GM18499 (cell line): ENCODE measurements around the gene OR2H2.

Experiments
- ATAC-seq: cut with Tn5 transposase; IDR thresholded peaks from one replicate; pipeline ENCODE4 v1.9.1; 2021; ENCODE audit warnings: moderate number of reproducible peaks; ENCODE audit not compliant: insufficient read depth, unreplicated experiment

OR2H2 gene

GRCh38 chr6:29584821-29585220 is at the start of gene OR2H2:
Gene OR2H2 (plus strand): TSS chr6:29585121. CDS start chr6:29587945, 2,824 bp downstream.
- ATAC-seq, result no peak

DNA sequence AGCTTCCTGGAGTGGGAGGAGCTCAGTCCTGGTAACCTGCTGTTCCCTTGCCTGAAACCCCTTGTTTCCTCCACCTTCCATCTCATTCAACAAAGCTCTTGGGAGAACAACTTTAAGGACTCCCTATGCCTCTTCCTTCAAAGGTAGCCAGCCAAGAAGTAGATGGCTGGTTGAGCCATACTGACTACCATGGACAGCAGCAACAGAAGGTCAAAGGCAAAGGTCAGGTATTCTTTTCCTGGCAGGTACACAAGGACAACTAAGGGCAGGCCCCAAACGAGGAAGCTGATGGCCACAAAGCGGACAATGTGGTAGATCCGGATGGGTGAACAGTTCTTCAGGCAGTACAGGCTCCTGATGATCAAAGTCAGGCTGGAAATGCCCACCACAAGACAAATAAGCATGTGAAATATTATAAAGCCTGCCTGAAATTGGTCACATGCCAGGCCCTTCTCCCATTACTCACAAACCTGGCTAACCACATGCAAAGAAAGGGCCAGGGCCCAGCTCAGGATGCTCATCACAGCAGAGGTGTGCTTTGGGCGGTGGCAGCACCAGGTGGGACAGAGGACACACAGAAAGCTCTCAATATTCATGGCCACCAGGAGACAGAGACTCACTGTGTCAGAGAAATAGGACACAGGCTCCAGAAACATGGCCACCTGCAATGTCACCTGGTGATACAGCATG is 47.1 kb upstream of the OR2H2 start:
- no peak for ATAC-seq

DNA sequence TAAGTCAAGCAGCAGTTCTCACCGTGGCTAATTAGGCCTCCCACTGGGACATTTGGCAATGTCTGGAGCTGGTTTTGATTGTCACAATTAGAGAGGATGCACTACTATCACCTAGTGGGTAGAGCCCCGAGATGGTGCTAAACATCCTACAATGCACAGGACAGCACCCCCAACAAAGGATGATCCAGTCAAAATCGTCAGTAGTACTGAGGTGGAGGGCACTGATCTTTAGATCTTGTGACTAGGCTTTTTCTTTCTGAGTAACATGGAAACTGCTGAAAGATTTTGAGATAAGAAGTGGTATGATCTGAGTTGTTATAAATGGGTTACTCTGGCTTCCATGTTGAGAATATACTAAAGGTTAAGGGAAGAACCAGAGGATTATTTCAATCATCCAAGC is 37.3 kb upstream of the OR2H2 start:
- no peak for ATAC-seq

- peak; percentile 88 for ATAC-seq
These were observed 32.3 kb upstream of the OR2H2 start for GRCh38 chr6:29552512-29553051.

GRCh38 chr6:29553268-29554057 is 31.5 kb upstream of the OR2H2 start:
- ATAC-seq, result no peak

DNA sequence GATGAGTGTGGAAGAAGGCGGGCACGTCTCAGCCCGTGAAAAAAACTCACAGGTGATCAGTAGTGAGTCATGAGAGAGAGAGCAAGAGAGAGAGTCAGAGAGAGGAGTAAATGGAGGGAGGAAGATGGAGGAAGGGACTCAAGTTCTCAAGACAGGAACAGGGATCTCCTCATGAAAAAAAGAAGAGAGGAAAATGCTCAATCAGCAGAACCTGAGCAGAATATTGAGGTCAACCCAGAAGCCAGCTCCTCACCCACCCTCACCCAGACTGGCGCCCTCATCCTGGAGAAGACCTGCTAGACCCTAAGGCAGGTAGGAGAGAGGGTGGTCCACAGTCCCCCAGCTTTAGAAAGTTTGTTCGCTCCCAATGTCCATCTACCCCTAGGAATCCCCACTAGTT is 30.2 kb upstream of the OR2H2 start:
- no peak for ATAC-seq

- no peak for ATAC-seq
These were observed 27.6 kb upstream of the OR2H2 start for GRCh38 chr6:29557320-29557719.

- ATAC-seq, result no peak
These were observed 26.4 kb upstream of the OR2H2 start for GRCh38 chr6:29558439-29559079.

DNA sequence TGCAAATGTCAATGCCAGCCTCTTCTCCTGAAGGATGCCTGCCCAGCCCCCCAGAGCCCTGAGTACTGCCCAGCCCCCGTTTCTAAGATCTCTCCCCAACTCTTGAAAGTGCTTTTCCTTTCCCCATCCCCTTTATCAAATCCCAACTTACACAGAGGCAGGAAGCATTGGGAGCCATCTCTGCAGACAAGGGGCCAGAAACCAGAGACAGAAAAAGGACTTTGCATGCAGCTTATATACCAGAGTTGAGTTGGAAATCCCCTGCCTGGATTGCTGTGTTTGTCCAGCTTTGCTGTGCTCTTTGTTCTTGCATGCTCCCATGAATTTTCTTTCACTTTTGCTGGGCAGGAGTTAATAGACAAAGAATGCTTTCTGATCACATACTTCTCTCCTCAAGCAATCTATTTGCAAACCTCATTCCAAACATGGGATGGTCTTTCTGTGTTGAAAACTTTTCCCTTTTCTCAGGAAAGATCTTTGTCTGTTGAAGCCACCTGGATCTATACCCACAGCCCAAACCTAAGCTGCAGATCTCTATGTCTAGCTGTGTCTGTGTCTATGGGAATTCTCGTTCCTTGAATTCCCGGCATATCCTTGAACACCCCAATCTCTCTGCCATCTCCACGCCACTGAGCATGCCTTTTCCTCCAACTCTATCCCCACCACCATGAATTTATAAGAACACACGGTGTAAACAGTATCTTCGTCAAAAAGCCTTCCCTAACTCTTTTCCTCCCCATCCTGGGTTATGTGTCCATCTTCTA is 25.2 kb upstream of the OR2H2 start, which contains the start of gene UBD:
UBD (minus strand) TSS at position 209 of the 764 bp plus-strand sequence; CDS start at position 178, 31 bp downstream.
- ATAC-seq, result no peak

DNA sequence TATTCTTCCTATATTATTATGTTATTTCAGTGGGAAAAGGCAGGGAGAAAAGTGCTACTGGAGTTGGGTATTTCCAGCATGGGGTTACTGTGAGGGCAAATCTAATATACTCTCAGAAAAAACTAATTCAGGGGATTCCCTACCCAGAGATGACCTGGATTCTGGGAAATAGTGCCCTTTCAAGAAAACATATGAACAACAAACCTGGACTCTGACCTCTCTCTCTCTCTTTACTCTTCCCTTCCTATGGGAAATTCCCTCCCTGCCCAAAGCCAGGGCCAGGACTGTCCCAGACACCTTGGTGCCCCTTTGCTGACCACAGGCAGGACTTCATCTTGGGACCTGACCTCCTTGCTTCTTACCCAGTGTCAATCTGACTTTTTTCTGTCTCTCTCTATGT is 23.8 kb upstream of the OR2H2 start:
- no peak for ATAC-seq

DNA sequence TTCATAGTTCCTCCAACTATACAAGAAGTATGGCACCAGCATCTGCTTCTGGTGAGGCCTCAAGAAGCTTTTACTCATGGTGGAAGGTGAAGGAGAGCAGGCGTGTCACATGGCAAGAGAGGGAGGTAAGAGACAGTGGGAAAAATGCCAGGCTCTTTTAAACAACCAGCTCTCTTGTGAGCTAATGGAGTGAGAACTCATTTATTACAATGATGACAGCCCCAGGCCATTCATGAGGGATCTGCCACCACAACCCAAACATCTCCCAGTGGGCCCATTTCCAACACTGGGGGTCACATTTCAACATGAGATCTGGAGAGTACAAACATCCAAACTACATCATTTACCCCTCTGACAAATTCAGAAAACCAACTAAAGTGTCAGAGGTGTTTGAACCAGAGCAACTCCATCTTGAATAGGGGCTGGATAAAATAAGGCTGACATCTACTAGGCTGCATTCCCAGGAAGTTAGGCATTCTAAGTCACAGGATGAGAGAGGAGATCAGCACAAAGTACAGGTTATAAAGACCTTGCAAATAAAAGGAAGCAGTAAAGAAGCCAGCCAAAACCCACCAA is 23.2 kb upstream of the OR2H2 start:
- no peak for ATAC-seq

DNA sequence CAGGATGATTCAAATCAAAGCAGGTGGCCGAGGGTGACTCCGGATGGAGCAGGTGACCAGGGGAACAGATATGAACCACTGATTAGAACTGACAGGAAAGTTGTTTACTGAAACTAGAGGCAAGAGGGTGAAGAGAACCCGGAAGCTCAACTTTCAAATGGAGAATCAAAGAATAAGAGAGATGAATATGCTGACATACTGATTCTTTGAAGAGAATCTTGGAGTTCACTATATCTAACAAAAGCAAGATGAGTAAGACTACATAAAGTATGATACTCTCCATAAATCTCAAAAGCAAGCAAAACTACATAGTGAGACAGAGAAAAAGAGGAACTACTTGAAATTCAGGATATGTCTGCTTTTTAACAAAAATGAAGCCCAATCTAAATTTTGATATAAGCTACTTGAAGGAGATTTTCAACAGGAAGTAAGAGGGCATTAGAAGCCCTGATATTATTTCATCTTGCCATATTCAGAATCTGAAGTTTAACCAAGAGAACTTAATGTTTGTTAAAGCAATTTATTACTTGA is 21.4 kb upstream of the OR2H2 start:
- no peak for ATAC-seq

GRCh38 chr6:29564875-29565274 is 20.0 kb upstream of the OR2H2 start:
- ATAC-seq, result no peak

GRCh38 chr6:29566856-29567255 is 18.1 kb upstream of the OR2H2 start:
- ATAC-seq, result no peak

DNA sequence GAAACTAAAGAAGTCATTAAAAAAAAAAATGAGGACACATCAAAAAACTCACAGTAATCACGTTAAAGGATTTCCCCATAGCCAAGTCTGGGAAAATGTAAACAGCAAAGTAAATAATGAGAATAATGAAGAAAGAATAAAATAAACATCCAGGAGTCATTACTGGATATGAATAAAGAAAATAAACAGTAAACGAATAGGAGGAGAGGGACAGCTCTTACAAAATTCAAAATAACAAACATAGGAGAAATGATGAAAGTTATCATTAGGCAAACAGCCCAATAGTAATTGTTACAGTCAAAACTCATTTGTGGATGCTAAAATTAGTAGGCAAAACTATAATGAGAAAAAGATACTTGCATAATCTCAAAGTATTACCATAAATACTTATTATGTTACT is 17.4 kb upstream of the OR2H2 start:
- no peak for ATAC-seq

DNA sequence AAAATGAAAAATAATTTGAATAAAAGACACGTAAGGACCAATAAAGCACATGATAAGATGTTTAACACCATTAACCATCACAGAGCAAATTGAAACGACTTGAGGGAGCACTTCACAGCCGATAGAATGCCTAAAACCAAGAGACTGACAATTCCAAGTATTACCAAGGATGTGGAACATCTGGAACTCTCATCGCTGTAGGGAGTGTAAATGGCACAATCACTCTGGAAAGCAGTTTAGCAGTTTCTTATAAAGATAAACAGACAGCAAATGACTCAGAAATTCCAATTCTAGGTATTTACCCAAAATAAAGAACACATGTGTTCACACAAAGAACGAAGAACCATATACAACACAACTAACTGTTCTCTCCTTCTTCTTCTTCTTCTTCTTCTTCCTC is 16.9 kb upstream of the OR2H2 start:
- no peak for ATAC-seq

- no peak for ATAC-seq
These were observed 8.9 kb upstream of the OR2H2 start for GRCh38 chr6:29576056-29576455.

DNA sequence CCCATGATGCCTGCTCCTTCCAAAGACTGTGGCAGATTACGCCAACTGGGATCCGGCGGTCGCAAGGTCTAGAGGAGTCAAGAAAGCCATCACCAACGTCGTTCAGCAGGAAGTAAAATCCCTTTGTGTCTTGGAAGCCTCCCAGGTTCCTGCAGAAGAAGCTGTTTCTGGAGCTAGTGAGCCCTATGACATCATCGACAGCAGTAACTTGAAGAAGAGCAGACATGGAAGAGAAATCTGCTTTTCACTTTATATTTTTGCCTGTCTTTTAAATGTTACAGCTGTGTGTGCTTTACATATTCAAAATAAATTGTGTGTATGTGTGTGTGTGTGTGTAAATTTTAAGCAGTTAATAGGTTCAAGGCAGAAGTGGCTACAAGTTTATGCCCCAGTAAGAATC is 7.4 kb upstream of the OR2H2 start:
- no peak for ATAC-seq

DNA sequence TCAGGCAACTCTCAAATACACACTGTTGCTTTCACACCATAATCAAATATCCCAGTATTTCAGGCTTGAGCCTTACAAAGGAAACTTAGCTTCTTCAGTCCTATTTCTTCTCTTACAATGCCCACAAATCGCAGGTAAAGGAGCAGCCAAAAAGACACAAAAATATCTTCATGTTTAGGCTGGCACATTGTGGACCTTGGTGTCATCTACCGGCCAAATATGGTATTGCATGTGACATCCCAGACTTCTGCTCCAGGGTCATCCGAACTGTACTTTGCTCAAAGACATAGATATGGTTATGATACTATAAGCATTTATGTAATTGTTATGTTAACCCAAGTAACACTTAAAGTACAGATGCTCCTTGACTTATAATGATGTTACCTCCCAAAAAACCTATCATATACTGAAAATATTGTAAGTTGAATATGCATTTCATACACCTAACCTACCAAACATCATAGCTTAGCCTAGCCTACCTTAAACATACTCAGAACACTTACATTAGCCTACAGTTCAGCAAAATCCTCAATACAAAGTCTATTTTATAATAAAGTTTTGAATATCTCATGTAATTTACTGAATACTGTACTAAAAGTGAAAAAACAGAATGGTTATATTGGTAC is 4.6 kb downstream of the OR2H2 start:
- no peak for ATAC-seq
